ENCODE measurements around the gene LCN10. TPM values are rescaled to one million over a fixed set of nuclear protein-coding genes. Genes with fewer than 3 reads are reported as not detected.
A peak's percentile ranks its signal among the peaks of the same experiment; 100 is the strongest.

Gene LCN10
- total RNA-seq, 1 experiment from 2014 or later: not detected

DNA sequence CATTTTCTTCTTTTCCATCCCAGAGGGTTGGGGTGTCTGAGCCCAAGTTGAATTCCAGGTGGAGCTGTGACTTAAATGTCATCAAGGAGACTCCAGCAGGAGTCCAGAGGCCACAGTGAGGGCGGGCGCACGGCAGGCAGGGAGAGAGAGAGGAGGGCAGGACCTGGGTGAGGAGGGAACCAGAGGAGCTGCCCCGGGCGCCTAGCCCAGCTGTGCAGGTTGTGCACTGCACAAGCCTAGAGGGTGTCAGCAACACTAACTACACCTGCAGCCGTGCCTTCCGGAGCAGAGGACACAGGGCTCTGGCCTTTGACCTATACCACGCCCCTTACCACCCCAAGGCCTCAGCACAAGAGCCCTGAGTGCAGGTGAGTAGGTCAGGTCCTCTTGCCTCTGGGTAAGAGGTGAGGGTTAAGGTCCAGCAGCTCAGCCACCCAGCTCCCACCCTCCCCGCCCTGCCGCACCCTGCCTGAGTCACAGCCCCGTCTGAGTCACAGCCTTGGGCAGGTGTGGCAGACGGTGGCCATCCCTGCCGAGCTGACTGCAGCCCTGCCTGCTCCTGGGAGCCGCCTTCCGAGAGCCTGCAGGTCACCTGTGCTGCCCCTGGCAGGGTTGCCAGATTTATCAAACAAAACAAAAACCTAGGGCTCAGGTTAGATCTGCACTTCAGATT lies 49.1 kb downstream of the LCN10 start:
- TF ChIP-seq, protein P1, sequence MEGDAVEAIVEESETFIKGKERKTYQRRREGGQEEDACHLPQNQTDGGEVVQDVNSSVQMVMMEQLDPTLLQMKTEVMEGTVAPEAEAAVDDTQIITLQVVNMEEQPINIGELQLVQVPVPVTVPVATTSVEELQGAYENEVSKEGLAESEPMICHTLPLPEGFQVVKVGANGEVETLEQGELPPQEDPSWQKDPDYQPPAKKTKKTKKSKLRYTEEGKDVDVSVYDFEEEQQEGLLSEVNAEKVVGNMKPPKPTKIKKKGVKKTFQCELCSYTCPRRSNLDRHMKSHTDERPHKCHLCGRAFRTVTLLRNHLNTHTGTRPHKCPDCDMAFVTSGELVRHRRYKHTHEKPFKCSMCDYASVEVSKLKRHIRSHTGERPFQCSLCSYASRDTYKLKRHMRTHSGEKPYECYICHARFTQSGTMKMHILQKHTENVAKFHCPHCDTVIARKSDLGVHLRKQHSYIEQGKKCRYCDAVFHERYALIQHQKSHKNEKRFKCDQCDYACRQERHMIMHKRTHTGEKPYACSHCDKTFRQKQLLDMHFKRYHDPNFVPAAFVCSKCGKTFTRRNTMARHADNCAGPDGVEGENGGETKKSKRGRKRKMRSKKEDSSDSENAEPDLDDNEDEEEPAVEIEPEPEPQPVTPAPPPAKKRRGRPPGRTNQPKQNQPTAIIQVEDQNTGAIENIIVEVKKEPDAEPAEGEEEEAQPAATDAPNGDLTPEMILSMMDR (IDR thresholded peaks at IDR 0.05; ENCODE audit: insufficient read depth in 1 of 2, low read depth in 1 of 2, low read length in 1 of 2, severe bottlenecking in 1 of 2, unreplicated experiment in 1 of 2): no peak
- intact Hi-C loops (cut with micrococcal nuclease; ENCODE audit: unreplicated experiment): loop anchor here (1.0 to 5.0 kb wide), 2 partner anchors 61 to 209 kb away; no protein-coding TSS in a partner anchor
- peaks cover 65% of the 10 kb centered on the region for H3K4me1 ChIP-seq
- ChIA-PET CTCF (interaction anchor here (0.6 to 1.9 kb wide), 12 partner anchors 11 to 393 kb away, joined by 3 to 12 read pairs (median 5); partner anchors contain the start of gene MAN1B1), POLR2A (interaction anchor here (0.6 to 1.1 kb wide), 4 partner anchors 17 to 209 kb away, joined by 3 to 4 read pairs (median 4); no protein-coding TSS in a partner anchor)
- H3K9me3 ChIP-seq: no peaks in the 10 kb centered on the region
- peak; percentile 87 to 97 for DNase-seq
- peak overlapping the region; percentile 54 for H3K4me3 Mint-ChIP-seq (ENCODE audit: unreplicated experiment)
- H3K27ac Mint-ChIP-seq (ENCODE audit: unreplicated experiment): peak overlapping the region; percentile 91
- no peaks in the 10 kb centered on the region for H3K27me3 Mint-ChIP-seq (ENCODE audit: insufficient read depth, unreplicated experiment)
- no peaks in the 10 kb centered on the region for H3K36me3 ChIP-seq (ENCODE audit: control insufficient read depth, insufficient read depth, low read length)
- H3K27me3 ChIP-seq (replicated peaks; ENCODE audit: control insufficient read depth, insufficient read depth, low read length): no peaks in the 10 kb centered on the region
- H3K9me3 Mint-ChIP-seq (ENCODE audit: unreplicated experiment): no peaks in the 10 kb centered on the region
- no TSS peak for BruUV-seq (replicated peaks)
- peaks cover 27% of the 10 kb centered on the region for H3K4me1 Mint-ChIP-seq (ENCODE audit: low read depth, unreplicated experiment)
- peaks cover 8% of the 10 kb centered on the region for H3K36me3 Mint-ChIP-seq (ENCODE audit: insufficient read depth, unreplicated experiment)
- no peak overlapping the region for H3K4me3 ChIP-seq (ENCODE audit: low read depth, low read length)

DNA sequence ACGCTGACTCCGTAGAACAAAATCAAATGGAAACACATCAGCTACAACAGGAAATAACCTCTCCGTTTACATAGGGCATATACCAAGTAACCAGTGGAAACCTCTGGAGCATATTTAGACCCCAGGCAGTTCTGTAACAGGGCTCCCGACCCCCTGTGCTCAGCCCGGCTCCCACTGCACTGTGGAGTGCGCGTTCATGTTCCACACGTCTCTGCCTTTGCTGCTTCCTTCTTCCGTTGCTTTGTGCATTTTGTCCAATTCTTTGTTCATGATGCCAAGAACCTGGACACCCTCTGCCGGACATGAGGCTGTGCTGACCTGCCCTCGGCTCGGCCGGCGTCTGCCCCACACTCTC lies 49.6 kb downstream of the LCN10 start:
- H3K36me3 Mint-ChIP-seq (ENCODE audit: insufficient read depth, unreplicated experiment): peaks cover 8% of the 10 kb centered on the region
- no peak for DNase-seq
- no peaks in the 10 kb centered on the region for H3K9me3 Mint-ChIP-seq (ENCODE audit: unreplicated experiment)
- peak overlapping the region; percentile 91 for H3K27ac Mint-ChIP-seq (ENCODE audit: unreplicated experiment)
- TF ChIP-seq, protein P1 (IDR thresholded peaks at IDR 0.05; ENCODE audit: insufficient read depth in 1 of 2, low read depth in 1 of 2, low read length in 1 of 2, severe bottlenecking in 1 of 2, unreplicated experiment in 1 of 2): no peak
- BruUV-seq (replicated peaks): TSS peak; percentile 74
- H3K27me3 Mint-ChIP-seq (ENCODE audit: insufficient read depth, unreplicated experiment): no peaks in the 10 kb centered on the region
- ChIA-PET CTCF (interaction anchor here (0.6 to 1.9 kb wide), 11 partner anchors 10 to 394 kb away, joined by 3 to 12 read pairs (median 5); partner anchors contain the start of gene MAN1B1), POLR2A (interaction anchor here (0.6 to 1.1 kb wide), 4 partner anchors 16 to 209 kb away, joined by 3 to 4 read pairs (median 4); no protein-coding TSS in a partner anchor)
- peaks cover 62% of the 10 kb centered on the region for H3K4me1 ChIP-seq
- no peaks in the 10 kb centered on the region for H3K36me3 ChIP-seq (ENCODE audit: control insufficient read depth, insufficient read depth, low read length)
- no peak overlapping the region for H3K4me3 ChIP-seq (ENCODE audit: low read depth, low read length)
- H3K4me3 Mint-ChIP-seq (ENCODE audit: unreplicated experiment): peak overlapping the region; percentile 54
- H3K27me3 ChIP-seq (replicated peaks; ENCODE audit: control insufficient read depth, insufficient read depth, low read length): no peaks in the 10 kb centered on the region
- H3K4me1 Mint-ChIP-seq (ENCODE audit: low read depth, unreplicated experiment): peaks cover 24% of the 10 kb centered on the region
- no peaks in the 10 kb centered on the region for H3K9me3 ChIP-seq
- intact Hi-C loops (cut with micrococcal nuclease; ENCODE audit: unreplicated experiment): loop anchor here (1.0 to 5.0 kb wide), 2 partner anchors 61 to 209 kb away; no protein-coding TSS in a partner anchor

- H3K4me1 Mint-ChIP-seq (ENCODE audit: low read depth, unreplicated experiment): peaks cover 19% of the 10 kb centered on the region
- TF ChIP-seq, protein P1 (IDR thresholded peaks at IDR 0.05; ENCODE audit: insufficient read depth in 1 of 2, low read depth in 1 of 2, low read length in 1 of 2, severe bottlenecking in 1 of 2, unreplicated experiment in 1 of 2): no peak
Observed at GRCh38 chr9:136692185-136693134, 50.3 kb downstream of the LCN10 start.

More at GRCh38 chr9:136692185-136693134, 50.3 kb downstream of the LCN10 start:
- Mint-ChIP-seq H3K27me3 (ENCODE audit: insufficient read depth, unreplicated experiment) (no peaks in the 10 kb centered on the region), H3K9me3 (ENCODE audit: unreplicated experiment) (no peaks in the 10 kb centered on the region), H3K27ac (ENCODE audit: unreplicated experiment) (peak overlapping the region; percentile 91), H3K4me3 (ENCODE audit: unreplicated experiment) (no peak overlapping the region), H3K36me3 (ENCODE audit: insufficient read depth, unreplicated experiment) (peaks cover 6% of the 10 kb centered on the region)
- H3K4me1 ChIP-seq: peaks cover 63% of the 10 kb centered on the region
- no peaks in the 10 kb centered on the region for H3K36me3 ChIP-seq (ENCODE audit: control insufficient read depth, insufficient read depth, low read length)
- intact Hi-C loops (cut with micrococcal nuclease; ENCODE audit: unreplicated experiment): loop anchor here (1.0 to 5.0 kb wide), 2 partner anchors 60 to 208 kb away; no protein-coding TSS in a partner anchor
- H3K4me3 ChIP-seq (ENCODE audit: low read depth, low read length): no peak overlapping the region
- POLR2A ChIA-PET: interaction anchor here (0.6 to 1.1 kb wide), 2 partner anchors 16 to 208 kb away, joined by 3 to 4 read pairs; no protein-coding TSS in a partner anchor
- no peaks in the 10 kb centered on the region for H3K9me3 ChIP-seq
- CTCF ChIA-PET: interaction anchor here (1.2 to 1.4 kb wide), 4 partner anchors 18 to 208 kb away, joined by 4 to 9 read pairs (median 6); no protein-coding TSS in a partner anchor
- DNase-seq: no peak
- BruUV-seq (replicated peaks): no TSS peak
- no peaks in the 10 kb centered on the region for H3K27me3 ChIP-seq (replicated peaks; ENCODE audit: control insufficient read depth, insufficient read depth, low read length)
